ENCODE data around the gene NHERF1.
A peak's percentile ranks its signal among the peaks of the same experiment; 100 is the strongest.

The NHERF1 gene

DNA sequence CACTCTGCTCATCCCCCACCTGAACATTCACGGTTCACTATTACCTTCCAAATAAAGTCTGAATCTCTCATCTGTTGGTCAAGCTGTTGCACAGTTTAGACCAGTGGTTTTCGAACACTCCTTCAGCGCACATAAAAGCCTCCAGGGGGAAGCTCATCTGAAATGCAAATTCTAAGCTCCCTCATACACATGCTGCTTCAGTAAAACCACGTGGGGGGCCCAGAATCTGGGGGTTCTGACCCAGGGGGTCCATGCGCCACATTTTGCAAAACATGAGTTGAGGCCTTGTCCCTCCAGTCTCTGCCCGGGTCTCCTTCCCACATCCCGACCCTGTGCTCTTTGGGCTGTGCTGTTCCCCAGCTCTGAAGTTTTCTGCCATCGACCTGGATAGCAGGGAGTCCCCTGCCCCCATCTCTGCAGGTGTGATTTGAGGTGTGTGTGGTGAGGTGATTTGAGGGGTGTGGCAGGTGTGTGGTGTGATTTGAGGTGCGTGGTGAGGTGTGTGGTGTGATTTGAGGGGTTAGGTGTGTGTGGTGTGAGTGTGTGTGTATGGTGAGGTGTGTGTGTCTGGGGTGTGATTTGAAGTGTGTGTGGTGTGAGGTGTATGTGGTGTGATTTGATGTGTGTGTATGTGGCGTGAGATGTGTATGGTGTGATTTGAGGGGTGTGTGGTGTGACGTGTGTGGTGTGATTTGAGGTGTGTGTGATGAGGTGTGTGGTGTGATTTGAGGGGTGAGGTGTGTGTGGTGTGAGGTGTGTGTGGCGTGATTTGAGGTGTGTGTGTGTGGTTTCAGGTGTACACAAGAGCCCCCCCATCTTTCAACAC, 16.2 kb upstream of the NHERF1 start:
- DNase-seq, result no peak

DNA sequence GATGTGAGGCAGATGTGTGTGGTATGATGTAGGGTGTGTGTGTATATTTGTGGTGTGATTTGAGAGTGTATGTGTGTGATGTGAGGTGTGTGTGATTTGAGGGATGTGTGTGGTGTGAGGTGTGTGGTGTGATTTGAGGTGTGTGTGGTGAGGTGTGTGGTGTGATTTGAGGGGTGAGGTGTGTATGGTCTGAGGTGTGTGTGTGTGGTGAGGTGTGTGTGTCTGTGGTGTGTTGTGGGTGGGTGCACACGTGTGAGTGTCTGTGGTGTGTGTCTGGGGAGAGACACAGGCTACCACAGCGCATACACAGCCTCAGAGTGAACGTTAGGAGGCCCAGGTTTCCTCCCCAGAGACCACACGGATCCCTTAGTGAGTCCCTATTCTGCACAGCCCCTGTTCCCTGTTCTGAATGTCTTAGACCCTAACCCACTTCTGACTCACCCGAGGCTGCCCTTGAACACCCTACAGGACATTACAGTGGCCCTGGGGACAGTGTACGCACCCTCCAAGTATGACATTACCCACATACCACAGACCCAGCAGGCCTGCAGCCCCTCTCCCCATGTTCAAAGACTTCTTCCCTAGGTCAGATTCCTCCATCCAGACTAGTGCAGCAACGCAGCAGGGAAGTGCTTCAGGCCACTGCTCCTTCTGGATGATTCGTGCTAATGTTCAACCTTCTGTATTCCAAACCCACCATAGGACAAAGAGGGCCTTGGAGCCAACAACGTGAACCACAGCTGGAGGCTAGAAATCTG, 14.9 kb upstream of the NHERF1 start:
- no peak for DNase-seq

DNA sequence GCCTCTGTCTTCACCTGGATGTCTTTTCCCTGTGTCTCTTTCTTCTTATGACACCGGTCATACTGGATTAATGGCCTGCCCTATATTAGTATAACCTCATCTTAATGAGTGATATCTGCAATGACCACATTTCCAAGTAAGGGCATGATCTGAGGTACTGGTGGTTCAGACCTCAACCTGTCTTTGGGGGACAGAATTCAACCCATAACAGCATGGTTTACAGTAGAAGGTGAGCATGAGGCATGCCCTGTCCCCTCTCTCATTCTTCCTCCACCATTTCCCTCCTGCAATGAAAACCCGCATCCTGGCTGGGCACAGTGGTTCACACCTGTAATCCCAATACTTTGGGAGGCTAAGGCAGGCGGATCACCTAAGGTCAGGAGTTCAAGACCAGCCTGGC, 14.2 kb upstream of the NHERF1 start:
- no peak for DNase-seq

DNA sequence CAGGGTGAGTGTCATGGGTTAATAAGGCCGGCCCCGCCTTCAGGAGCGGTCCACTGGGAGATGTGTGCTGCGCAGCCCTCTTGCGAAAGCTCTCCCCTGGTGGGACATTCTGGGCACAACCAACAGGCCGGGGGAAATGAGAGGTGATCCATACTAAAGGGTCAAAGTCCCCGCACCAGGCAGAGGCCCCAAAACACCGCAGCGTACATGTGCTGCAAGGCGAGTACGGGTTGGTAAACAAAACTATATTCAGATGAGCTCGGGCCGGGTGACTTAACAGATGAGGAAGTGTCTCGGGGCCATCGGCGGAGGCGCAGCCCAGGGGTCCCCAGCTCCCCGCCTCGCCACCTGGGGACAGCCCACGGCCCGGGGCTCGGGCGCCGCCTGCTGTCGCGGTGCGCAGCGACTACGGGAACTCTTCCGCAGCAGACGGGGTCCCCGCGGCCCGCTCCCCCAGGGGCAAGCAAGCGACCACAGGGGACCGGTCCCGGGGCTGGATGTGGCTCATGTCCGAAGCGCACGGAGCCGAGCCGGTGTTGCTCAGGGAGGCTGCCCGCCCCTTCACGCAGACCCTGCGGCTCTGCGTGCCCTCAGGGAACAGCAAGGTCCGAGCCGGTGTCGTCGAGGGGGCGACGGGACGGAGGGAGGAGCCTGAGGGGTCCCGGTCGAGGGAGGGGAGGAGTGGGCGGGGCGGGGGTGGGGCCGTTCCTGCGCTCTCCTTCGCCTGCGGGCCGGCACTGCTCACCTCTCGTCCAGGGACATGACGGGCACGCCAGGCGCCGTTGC, 11.7 kb upstream of the NHERF1 start, which contains the start of gene RAB37:
TSS of gene RAB37 (plus strand) at position 744 of the 786 bp plus-strand sequence. CDS start at position 761, 17 bp downstream.
- no peak for DNase-seq

DNA sequence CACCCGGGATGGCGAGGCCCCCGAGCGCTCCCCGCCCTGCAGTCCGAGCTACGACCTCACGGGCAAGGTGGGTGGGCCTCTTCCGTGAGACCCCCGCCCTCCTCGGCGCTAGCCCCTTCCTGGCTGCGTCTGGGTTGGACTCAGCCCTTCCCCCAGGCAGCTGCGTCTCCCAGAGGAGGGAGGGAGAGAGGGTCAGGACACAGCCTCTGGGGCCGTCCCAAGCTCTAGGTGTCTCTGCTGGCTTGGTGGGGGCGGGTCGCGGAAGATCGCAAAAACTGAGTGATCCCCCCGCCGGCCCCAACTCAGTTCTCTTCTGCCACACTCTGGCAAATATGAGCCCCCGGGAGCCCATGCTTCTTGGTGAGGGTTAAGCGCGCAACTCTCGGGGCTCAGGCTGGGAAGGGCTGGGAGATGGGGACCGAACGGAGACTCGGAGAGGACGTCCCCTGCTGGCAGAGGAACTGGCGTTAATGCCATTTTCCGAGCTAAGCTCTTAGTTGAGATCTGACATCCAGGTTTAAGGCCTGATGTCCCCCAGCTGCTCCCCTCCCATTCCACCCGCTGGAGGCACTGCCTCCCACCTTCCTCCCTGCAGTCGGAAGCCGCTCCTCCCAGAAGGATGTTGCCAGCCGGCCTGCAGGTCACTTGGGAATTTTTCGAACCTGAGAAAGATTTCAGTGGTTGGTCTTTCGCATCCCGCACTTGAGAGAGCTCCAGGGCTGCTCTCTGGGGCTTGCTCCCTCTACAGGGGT, 11.0 kb upstream of the NHERF1 start:
- DNase-seq, result no peak

DNA sequence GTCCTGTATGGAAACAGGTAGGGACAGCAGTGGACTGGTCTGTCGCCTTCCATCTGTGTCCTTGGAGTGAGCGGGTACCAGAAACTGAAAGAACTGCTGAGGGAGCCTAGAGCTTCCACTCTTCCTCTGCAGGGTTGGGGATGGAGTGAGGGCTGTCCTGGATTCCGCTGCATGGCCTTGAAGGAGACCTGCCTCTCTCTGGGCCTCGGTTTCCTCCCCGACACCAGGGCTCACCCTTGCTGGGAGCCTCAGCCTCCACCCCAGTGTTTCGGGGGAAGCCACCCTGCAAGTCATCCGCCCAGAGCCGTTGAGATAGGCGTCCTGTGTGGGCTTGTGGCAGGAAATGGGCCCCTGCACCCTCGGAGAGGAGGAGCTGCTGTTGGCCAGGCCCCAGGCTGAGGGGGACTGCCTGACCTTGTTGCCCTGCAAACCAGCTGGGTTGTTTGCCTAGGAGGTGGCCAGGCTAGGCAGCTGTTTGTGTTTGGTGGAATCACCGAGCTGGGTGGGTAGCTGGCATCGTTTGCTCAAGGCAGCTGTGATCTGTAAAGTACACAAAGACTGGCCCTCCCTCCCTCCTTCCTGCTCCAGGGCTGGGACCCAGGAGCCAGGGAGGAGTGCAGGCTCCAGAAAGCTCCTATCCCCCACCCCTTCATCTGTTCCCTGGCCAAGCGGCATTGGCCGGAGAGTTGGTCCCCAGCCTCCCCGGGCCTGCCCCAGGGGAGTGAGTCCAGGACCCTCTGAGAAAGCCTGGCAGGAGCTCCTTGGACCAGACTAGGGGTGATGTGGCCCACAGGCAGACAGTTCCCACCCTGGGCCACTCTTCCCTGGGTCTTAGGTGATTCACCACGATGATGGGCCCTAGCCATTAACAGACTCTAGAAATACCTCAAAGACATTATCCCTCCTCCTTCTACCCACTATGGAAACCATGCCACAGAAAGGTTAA, 10.1 kb upstream of the NHERF1 start:
- DNase-seq, result no peak

DNA sequence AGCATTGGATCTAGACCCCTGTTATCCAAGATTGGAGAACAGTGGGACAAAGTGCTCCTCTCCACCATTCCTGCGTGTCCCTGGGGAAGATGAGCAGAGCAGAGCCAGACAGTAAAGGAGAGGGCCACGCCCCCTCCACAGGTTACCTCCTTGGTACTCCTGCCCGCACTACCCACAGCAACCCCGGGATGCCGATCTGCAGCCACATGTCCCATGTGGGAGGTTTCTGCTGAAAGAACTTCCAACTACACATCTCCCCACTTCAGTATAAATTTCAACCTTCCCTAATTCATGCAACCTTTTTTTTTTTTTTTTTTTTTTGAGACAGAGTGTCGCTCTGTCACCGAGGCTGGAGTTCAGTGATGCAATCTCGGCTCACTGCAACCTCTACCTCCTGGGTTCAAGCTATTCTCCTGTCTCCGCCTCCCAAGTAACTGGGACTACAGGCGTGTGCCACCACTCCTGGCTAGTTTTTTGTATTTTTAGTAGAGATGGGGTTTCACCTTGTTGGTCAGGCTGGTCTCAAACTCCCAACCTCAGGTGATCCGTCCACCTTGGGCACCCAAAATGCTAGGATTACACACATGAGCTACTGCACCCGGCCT, 9.1 kb upstream of the NHERF1 start:
- no peak for DNase-seq

DNA sequence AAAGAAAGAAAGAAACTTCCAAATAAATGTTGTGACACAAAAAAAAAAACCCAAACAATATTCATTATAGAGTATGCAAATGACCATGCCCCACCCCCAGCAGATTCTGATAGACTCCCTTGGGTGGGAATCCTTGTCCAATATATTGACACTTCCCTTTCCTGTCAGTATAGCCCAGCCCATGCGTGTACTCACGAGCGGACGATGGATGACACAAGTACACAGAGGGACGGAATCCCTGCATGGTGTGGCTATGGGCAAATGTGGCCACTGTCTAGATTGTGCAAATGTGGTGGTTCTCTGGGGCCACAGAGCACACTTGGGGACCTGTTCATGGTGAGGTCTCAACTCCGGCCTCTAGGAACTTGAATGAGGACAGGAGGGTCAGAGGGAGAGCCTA, 8.3 kb upstream of the NHERF1 start:
- no peak for DNase-seq

DNA sequence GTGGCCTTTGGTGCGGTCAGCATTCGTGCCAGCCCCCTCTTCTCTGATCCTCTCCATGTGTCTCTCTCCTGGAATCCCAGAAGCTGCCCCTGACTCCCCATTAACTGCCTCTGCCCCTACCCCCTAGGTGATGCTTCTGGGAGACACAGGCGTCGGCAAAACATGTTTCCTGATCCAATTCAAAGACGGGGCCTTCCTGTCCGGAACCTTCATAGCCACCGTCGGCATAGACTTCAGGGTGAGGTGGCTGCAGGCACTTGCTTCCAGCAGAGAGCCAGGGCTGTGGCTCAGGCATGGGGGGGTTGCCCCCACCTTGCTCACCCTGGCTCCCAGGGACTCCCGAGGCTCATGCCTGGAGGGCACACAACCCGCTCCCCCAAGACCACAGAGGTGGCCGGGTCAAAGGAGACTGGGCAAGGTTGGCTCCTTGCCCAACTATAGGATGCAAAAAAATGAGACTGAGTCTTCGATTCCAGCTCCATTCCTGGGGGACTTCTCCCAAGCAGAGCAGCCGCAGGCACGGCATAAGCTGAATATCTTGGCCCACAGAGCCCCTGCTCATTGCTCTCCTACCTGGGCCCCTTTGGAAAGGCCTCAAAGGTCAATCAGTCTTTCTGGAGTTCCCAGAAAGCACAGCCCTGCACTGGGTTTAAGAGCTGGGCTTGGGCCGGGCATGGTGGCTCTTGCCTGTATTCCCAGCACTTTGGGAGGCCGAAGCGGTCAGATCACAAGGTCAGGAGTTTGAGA, 7.6 kb upstream of the NHERF1 start:
- no peak for DNase-seq

DNA sequence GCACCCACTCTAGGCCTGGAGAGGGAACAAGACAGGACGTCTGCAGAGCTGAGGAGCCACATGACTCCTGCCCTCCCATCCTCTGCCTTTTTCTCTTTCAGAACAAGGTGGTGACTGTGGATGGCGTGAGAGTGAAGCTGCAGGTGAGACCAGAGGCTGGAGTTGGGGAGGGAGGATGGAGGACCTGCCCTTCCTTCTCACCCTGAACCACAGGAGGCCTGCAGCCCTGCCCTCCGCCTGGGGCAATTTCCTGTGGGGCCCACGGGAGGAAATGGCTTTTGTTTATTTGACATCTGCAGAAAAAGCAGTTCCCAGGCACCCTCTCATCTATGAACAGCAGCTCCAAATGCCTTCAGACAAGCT, 6.3 kb upstream of the NHERF1 start:
- no peak for DNase-seq

DNA sequence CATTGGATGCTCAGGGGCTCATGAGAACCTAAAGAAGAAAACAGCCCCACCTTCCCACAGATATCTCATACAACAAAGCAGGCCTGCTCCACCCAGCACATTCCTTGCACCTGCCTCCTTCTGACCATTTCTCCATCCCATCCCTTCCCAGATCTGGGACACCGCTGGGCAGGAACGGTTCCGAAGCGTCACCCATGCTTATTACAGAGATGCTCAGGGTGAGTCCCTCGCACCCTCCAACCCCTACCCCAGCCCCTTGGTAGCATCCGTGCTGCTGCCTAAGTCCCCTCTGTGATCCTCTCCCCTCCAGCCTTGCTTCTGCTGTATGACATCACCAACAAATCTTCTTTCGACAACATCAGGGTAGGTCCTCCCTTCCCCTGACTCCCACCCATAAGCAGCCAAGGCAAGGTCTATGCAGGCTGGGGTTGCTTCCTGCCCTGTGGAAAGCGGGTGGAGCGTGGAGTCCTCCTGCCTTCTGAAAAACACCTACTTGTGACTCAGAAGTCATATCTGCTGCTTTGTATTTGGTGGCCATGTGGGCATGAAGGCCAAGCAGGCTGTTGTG, 5.4 kb upstream of the NHERF1 start:
- DNase-seq, result no peak

DNA sequence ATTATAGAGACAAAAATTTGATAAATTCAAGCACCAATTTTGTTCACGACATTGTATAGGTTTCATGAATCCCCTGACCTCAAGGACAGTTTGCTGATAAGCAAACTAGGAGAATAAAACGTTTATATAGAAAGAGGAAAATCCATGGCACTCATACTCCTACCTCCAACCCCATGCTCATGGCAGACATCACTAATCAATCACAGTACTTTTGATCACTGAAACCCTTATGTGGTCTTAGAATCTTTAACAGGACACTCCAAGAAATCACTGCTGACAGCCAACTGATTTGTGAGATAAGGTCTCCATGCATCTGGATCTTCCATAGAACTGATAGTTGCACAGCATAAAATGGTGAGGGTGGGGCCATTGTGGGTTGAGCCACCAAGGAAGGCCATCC, 4.7 kb upstream of the NHERF1 start:
- DNase-seq, result no peak

DNA sequence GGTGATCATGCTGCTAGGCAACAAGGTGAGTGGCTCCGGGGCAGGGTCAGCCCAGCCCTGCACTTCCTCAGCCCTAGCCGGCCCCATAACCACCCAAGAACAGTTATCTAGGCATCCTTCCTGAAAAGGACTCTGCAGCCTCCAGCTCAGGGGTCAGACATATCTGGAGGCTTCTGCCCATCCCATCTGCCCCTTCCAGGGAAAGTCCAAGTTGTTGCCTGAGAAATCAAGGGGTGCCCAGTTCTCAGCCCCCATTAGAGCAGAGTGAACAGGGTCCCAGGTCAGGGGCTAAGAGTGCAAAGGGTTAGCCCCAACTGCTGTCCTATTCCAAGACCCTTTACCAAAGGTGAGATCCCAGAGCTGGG, 4.1 kb upstream of the NHERF1 start:
- DNase-seq, result no peak

DNA sequence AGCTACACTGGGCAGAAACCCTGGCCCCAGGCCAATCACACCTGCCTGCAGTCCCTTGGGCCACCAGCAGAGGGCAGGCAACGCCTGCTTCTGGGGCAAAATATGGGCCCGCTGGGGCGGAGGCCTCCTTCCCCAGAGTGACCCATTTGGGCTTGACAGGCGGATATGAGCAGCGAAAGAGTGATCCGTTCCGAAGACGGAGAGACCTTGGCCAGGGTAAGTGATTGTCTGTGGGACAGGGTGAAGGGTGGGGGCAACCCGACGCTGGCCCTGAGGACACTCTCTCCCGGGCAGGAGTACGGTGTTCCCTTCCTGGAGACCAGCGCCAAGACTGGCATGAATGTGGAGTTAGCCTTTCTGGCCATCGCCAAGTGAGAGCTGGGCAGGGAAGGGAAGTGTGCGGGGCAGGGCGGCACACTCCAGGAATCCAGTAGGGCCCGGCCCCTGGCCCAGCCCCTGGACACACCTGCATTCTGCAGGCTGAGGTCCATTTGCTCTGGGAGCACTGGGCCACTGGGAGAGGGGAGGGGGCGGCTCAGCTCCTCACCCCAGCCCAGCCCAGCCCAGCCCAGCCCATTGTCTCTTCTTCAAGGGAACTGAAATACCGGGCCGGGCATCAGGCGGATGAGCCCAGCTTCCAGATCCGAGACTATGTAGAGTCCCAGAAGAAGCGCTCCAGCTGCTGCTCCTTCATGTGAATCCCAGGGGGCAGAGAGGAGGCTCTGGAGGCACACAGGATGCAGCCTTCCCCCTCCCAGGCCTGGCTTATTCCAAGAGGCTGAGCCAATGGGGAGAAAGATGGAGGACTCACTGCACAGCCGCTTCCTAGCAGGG, 3.5 kb upstream of the NHERF1 start:
- peak; percentile 44 for DNase-seq

DNA sequence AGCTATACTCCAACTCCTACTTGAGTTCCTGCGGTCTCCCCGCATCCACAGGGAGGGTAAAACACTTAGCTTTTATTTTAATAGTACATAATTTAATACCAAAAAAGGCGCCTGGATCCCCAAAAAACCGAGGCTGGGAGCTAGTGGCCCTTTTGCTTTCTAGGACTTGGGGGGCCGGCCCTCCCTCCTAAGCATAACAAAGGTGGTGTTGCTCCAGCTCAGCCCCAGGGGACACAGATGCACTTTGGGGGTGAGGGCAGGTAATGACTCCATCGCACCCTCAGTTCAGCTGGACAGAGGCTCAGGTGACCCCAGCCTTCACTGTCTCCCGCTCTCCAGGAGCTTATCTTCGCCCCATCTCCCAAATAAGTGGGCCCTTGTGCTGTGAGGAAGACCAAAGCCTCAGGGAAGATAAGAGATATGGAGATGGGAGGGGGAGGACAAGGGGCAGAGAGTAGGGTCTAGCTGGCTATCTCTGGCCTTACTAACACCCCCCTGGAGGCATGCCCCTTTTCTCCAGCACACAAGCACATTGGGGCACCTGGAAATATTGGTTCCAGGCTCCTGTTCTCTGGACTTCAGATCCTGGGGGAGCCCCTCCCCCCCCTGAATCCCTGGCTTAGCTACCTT, 2.8 kb upstream of the NHERF1 start:
- DNase-seq, result no peak

DNA sequence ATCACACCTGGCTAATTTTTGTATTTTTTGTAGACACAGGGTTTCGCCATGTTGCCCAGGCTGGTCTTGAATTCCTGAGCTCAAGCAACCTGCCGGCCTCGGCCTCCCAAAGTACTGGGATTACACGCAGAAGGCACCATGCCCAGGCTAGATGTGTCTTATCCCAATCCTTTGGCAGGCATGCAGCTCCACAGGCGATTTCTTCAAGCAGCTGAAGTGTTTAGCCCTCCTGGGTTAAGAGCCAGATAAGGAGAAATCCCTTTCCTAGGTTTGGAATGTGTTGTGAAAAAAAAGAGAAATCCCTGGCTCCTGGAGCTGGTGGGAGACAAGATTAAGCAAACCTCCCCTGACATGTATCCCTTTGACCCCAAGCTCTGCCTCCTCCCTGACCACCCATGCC, 2.1 kb upstream of the NHERF1 start:
- no peak for DNase-seq

DNA sequence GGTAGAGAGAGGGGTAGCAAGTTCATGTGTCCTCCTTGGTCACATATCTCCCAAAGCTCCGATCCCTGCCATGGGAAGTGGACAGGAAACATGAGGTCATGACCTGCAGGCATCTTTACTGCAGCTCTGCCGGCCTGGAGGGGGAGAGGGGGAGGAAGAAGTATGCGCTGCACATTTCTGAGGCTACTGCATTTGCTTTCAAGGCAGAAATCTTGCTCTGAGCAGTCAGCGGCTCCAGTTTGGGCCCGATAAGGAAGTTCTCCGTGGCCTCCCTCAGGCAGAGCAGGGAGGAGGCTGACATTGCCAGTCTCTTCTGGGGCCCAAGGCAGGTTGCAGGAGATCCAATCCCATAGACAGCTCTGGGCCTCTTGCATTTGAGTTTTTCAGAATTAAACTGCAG, 1.5 kb upstream of the NHERF1 start:
- DNase-seq, result no peak

DNA sequence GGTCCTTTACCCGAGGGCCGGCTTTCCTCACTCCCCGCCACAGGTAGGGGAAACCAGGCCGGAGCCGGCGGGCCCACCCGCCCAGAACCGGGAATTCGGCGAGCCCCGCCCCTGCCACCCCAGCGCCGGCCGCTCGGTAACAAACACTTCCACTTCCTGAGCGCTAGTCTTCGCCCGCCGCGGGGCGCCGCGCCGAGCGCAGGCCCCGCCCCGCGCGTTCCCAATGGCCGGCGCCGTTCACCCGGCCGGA, 224 bp upstream of the NHERF1 start:
- DNase-seq, result no peak
